HG03139 (cell line): Measurements from ENCODE around the gene OVCH1.

Experiments
- ATAC-seq: cut with Tn5 transposase; IDR thresholded peaks from one replicate; pipeline ENCODE4 v1.9.1; 2021; ENCODE audit not compliant: unreplicated experiment

The OVCH1 gene

GRCh38 chr12:29497588-29497987 is at the start of gene OVCH1:
Gene OVCH1 (minus strand): TSS chr12:29497686. CDS start chr12:29497686, 0 bp downstream.
- ATAC-seq = no peak

- no peak for ATAC-seq
These were observed 49.7 kb upstream of the OVCH1 start for GRCh38 chr12:29547151-29547632.

GRCh38 chr12:29546000-29546399 is 48.5 kb upstream of the OVCH1 start:
- no peak for ATAC-seq

- no peak for ATAC-seq
These were observed 47.6 kb upstream of the OVCH1 start for GRCh38 chr12:29545102-29545467.

- no peak for ATAC-seq
These were observed 47.1 kb upstream of the OVCH1 start for GRCh38 chr12:29544428-29545101.

GRCh38 chr12:29543036-29543435 is 45.5 kb upstream of the OVCH1 start:
- ATAC-seq = no peak

GRCh38 chr12:29537298-29537697 is 39.8 kb upstream of the OVCH1 start:
- ATAC-seq = no peak

GRCh38 chr12:29534935-29535334 is 37.4 kb upstream of the OVCH1 start:
- ATAC-seq = no peak

GRCh38 chr12:29533815-29534489 is 36.5 kb upstream of the OVCH1 start:
- no peak for ATAC-seq

GRCh38 chr12:29531471-29531870 is 34.0 kb upstream of the OVCH1 start:
- ATAC-seq = no peak

GRCh38 chr12:29530436-29530835 is 33.0 kb upstream of the OVCH1 start:
- no peak for ATAC-seq

GRCh38 chr12:29528161-29528560 is 30.7 kb upstream of the OVCH1 start:
- no peak for ATAC-seq

GRCh38 chr12:29521951-29522350 is 24.5 kb upstream of the OVCH1 start:
- ATAC-seq = no peak

GRCh38 chr12:29519585-29520182 is 22.2 kb upstream of the OVCH1 start:
- ATAC-seq = no peak

GRCh38 chr12:29518407-29518806 is 20.9 kb upstream of the OVCH1 start:
- no peak for ATAC-seq

- no peak for ATAC-seq
These were observed 19.8 kb upstream of the OVCH1 start for GRCh38 chr12:29517264-29517663.

- ATAC-seq = no peak
These were observed 19.0 kb upstream of the OVCH1 start for GRCh38 chr12:29516431-29516875.

- ATAC-seq = no peak
These were observed 13.2 kb upstream of the OVCH1 start for GRCh38 chr12:29510591-29511185.

GRCh38 chr12:29509503-29509902 is 12.0 kb upstream of the OVCH1 start:
- ATAC-seq = no peak

- ATAC-seq = no peak
These were observed 11.5 kb upstream of the OVCH1 start for GRCh38 chr12:29508949-29509348.

GRCh38 chr12:29505122-29505521 is 7.6 kb upstream of the OVCH1 start:
- no peak for ATAC-seq

- ATAC-seq = no peak
These were observed 5.8 kb upstream of the OVCH1 start for GRCh38 chr12:29503283-29503682.
